GM18502 (cell line): ENCODE measurements around the gene C20orf204.

Experiments
- ATAC-seq: cut with Tn5 transposase; IDR thresholded peaks from one replicate; pipeline ENCODE4 v1.9.1; 2021; ENCODE audit warnings: mild to moderate bottlenecking; ENCODE audit not compliant: unreplicated experiment, poor library complexity

The C20orf204 gene

GRCh38 chr20:64053841-64054661 is 18.1 kb downstream of the C20orf204 start:
- ATAC-seq, result no peak

- ATAC-seq, result no peak
These were observed 19.5 kb downstream of the C20orf204 start for GRCh38 chr20:64055396-64055892.

- ATAC-seq, result no peak
These were observed 20.1 kb downstream of the C20orf204 start for GRCh38 chr20:64055893-64056638.

- ATAC-seq, result no peak
These were observed 20.6 kb downstream of the C20orf204 start for GRCh38 chr20:64056639-64056888.

GRCh38 chr20:64056889-64057627 is 21.1 kb downstream of the C20orf204 start:
- no peak for ATAC-seq

GRCh38 chr20:64057628-64058498 is 21.9 kb downstream of the C20orf204 start:
- ATAC-seq, result no peak

GRCh38 chr20:64058536-64058935 is 22.6 kb downstream of the C20orf204 start:
- ATAC-seq, result no peak

- no peak for ATAC-seq
These were observed 26.3 kb downstream of the C20orf204 start for GRCh38 chr20:64062276-64062595.

GRCh38 chr20:64062596-64063388 is 26.8 kb downstream of the C20orf204 start, which contains the start of gene TCEA2:
TCEA2 (plus strand) TSS chr20:64063198; CDS start chr20:64063313, 115 bp downstream.
- peak; percentile 77 for ATAC-seq

GRCh38 chr20:64063389-64064144 is 27.6 kb downstream of the C20orf204 start:
- ATAC-seq, result peak; percentile 8

- ATAC-seq, result no peak
These were observed 28.2 kb downstream of the C20orf204 start for GRCh38 chr20:64064145-64064698.

GRCh38 chr20:64065062-64065973 is 29.3 kb downstream of the C20orf204 start:
- no peak for ATAC-seq

GRCh38 chr20:64065974-64066343 is 30.0 kb downstream of the C20orf204 start:
- ATAC-seq, result peak; percentile 44

GRCh38 chr20:64067005-64067632 is 31.1 kb downstream of the C20orf204 start:
- ATAC-seq, result no peak

- no peak for ATAC-seq
These were observed 31.8 kb downstream of the C20orf204 start for GRCh38 chr20:64067733-64068307.

- ATAC-seq, result no peak
These were observed 32.6 kb downstream of the C20orf204 start for GRCh38 chr20:64068386-64069208.
